Renal cortex interstitium (tissue), 11 donors: ENCODE data around the gene ADAM11. TPM values are rescaled to one million over a fixed set of nuclear protein-coding genes. Genes with fewer than 3 reads are reported as not detected.
A peak's percentile ranks its signal among the peaks of the same experiment; 100 is the strongest.
"Not testable (repeated sequence)": the region's sequence is repeated elsewhere in the genome, so short reads cannot be mapped to it uniquely, and the experiment has no call there.

Experiments used
- DNase-seq, 11 donors: peaks; one replicate each; pipeline ENCODE4 v3.0.0-alpha.2; 2013; ENCODE audit warnings: low read depth in 9 of 11, low spot score in 4 of 11; ENCODE audit errors: extremely low read depth in 1 of 11
- polyA plus RNA-seq, 3 donors: library from polyadenylated mRNA; unstranded; fragments of 120-200 nt; gene quantifications; one replicate each; pipeline ENCODE4 v1.2.1, GENCODE V29; 2013; ENCODE audit not compliant: insufficient read length in 3 of 3

Gene ADAM11
- polyA plus RNA-seq, 3 donors: 1.9 to 3.2 (median 2.9) TPM

- not testable (repeated sequence) for DNase-seq
Observed at GRCh38 chr17:44818508-44818907, 59.7 kb downstream of the ADAM11 start.

GRCh38 chr17:44820631-44821212 is 61.9 kb downstream of the ADAM11 start:
- DNase-seq: peak in 1 of 11 donors; percentile 22

GRCh38 chr17:44825236-44825635 is 66.4 kb downstream of the ADAM11 start:
- DNase-seq: not testable (repeated sequence)

GRCh38 chr17:44826123-44826790 is 67.5 kb downstream of the ADAM11 start:
- no peak for DNase-seq

GRCh38 chr17:44827863-44828262 is 69.1 kb downstream of the ADAM11 start:
- no peak for DNase-seq

- DNase-seq: peak in 3 of 11 donors; percentile 20 to 44 (median 35)
Observed at GRCh38 chr17:44828919-44829522, 70.2 kb downstream of the ADAM11 start.

- DNase-seq: peak in 4 of 11 donors; percentile 45 to 59 (median 54)
Observed at GRCh38 chr17:44829523-44830358, 71.0 kb downstream of the ADAM11 start, which contains the start of gene GJC1. Gene GJC1 (minus strand): TSS chr17:44830287. CDS start chr17:44805817, 24,470 bp downstream.

GRCh38 chr17:44830359-44831288 is 71.8 kb downstream of the ADAM11 start:
- DNase-seq: peak in 2 of 11 donors; percentile 17 to 28

GRCh38 chr17:44831371-44831770 is 72.6 kb downstream of the ADAM11 start:
- no peak for DNase-seq

Other genes with a start within 250 kb of the ADAM11 start
- gene FZD2, start 201.5 kb upstream of the ADAM11 start, polyA plus RNA-seq: 10 to 100 TPM; 24.5 to 45.7 (median 32.3) TPM
- 1 to 10 TPM; 1.5 to 2.1 (median 2.0) TPM for gene MEIOC, start 102.5 kb upstream of the ADAM11 start, polyA plus RNA-seq
- 10 to 100 TPM; 34.3 to 37.8 (median 35.6) TPM for gene CCDC43, start 69.2 kb upstream of the ADAM11 start, polyA plus RNA-seq
- 10 to 100 TPM; 10.8 to 17.3 (median 14.1) TPM for gene DBF4B, start 50.3 kb upstream of the ADAM11 start, polyA plus RNA-seq
- gene GJC1, start 71.3 kb downstream of the ADAM11 start, polyA plus RNA-seq: 10 to 100 TPM; 21.0 to 29.1 (median 28.4) TPM
- 1 to 10 TPM in 2 of 3 donors, under 1 TPM in 1; 0.61 to 1.3 (median 1.1) TPM for gene HIGD1B, start 88.9 kb downstream of the ADAM11 start, polyA plus RNA-seq
- 100 to 1,000 TPM in 2 of 3 donors, 10 to 100 TPM in 1; 94.0 to 129 (median 113) TPM for gene EFTUD2, start 140.5 kb downstream of the ADAM11 start, polyA plus RNA-seq
- 1 to 10 TPM in 1 of 3 donors, under 1 TPM in 2; 0.35 to 3.6 (median 0.81) TPM for gene GFAP, start 156.5 kb downstream of the ADAM11 start, polyA plus RNA-seq
- 10 to 100 TPM; 12.0 to 16.9 (median 15.8) TPM for gene KIF18B, start 188.8 kb downstream of the ADAM11 start, polyA plus RNA-seq
- 1 to 10 TPM; 1.7 to 3.6 (median 3.2) TPM for gene C1QL1, start 209.3 kb downstream of the ADAM11 start, polyA plus RNA-seq